HG02884 (cell line): ENCODE results near the gene PPP6R3.
"Not testable (repeated sequence)": the region's sequence is repeated elsewhere in the genome, so short reads cannot be mapped to it uniquely, and the experiment has no call there.

Source experiments
- ATAC-seq: cut with Tn5 transposase; IDR thresholded peaks from one replicate; pipeline ENCODE4 v1.9.1; 2021; ENCODE audit warnings: mild to moderate bottlenecking, moderate library complexity; ENCODE audit not compliant: unreplicated experiment

Gene PPP6R3

DNA sequence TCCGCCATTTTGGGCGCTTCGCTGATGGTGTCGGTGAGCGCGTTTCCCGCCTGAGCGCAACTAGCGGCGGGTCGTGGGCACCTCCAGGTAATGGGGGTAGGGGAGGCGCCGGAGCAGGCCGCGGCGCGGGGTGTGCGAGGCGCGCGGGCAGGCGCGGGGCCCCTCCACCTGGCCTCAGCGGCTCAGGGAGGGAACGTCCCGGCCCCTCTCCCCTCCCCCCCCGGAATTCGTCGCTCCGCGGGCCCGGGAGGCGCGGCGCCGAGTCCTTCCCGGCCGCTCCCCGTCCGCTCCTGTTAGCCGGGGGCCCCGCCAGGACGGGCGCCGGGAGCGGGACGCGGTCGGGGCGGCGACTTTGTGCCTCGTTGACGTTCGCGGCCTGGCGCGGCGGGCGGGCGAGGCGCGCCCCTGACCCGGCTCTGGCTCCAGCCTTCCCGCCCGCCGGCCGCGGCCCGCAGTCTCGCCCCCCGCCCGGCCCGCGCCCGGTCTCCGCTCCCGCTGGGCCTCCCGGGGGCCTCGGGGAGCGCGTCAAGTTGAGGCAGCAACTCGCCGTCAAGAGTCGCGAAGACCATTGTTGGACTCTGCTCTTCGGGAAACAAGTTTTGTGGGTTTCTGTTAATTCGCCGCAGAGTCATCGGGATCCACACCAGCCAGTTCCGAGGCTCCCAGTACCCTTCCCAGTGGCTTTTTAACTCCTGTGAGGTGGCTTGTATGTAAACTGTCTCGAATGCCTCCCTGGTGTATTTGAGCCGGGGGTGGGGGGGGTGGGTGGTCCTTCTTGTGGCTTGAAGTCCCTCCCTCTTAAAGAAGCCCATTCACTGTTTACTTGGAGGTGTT, at the start of gene PPP6R3:
Gene PPP6R3, plus strand, starts transcription at position 12 of the 834 bp plus-strand sequence. CDS start 76,913 bp downstream, outside the sequence.
- peak; percentile 27 for ATAC-seq

DNA sequence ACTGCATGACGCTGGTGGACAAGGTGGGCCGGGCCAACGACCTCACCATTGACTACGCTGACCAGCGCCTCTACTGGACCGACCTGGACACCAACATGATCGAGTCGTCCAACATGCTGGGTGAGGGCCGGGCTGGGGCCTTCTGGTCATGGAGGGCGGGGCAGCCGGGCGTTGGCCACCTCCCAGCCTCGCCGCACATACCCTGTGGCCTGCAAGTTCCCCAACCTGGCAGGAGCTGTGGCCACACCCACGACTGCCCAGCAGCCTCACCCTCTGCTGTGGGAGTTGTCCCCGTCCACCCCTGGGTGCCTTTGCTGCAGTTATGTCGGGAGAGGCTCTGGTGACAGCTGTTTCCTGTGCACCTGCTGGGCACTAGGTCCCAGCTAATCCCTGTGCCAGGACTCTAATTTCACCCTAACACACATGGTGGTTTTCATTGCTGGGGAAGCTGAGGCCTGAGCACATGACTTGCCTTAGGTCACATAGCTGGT, 49.0 kb upstream of the PPP6R3 start:
- ATAC-seq, result no peak

DNA sequence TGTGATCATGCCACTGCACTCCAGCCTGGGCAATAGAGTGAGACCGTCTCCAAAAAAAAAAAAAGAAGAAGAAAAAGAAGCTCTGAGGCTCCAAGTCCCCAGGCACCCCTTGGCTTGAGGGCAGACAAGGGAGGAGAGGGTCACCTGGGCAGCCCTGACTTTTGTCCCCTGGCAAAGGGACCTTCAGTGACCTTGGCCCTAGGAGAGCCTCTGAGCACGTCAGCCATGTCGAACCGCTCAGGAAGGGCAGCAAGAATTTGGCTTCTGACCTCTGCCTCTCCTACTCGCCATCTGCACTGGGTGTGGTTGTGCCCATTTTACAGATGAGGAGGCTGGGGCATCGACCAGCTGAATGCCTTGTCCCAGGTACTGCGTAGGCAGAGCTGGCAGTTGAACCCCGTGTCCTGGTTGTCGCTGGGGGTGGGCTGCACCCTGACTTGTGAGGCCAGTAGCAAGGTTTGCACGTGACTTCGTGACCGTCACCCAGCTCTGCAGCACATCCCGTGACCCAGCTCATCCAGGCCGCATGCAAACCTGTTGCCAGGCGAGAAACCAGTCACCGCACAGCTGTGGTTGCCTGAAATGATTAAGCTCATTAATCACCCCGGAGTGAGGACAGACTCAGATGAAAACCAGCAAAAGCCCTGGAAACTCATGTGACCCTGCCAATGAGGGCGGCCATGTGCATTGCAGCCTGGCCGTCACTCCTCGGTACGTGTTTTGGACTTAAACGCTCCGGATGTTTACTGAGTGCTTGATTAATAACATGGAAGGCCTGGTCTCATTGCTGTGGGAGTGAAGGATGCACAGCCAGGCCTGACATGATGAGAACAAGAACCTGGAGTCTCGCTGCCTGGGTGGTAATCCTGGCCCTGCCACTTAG, 47.7 kb upstream of the PPP6R3 start:
- no peak for ATAC-seq

DNA sequence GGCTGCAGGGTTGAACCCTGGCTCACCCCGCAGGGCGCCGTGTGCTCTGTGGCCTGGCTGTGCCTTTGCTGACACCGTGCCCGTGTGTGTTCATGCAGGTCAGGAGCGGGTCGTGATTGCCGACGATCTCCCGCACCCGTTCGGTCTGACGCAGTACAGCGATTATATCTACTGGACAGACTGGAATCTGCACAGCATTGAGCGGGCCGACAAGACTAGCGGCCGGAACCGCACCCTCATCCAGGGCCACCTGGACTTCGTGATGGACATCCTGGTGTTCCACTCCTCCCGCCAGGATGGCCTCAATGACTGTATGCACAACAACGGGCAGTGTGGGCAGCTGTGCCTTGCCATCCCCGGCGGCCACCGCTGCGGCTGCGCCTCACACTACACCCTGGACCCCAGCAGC, 47.0 kb upstream of the PPP6R3 start:
- ATAC-seq, result no peak

GRCh38 chr11:68414496-68415221, 45.9 kb upstream of the PPP6R3 start:
- ATAC-seq, result no peak

GRCh38 chr11:68416070-68416578, 44.4 kb upstream of the PPP6R3 start:
- ATAC-seq, result no peak

DNA sequence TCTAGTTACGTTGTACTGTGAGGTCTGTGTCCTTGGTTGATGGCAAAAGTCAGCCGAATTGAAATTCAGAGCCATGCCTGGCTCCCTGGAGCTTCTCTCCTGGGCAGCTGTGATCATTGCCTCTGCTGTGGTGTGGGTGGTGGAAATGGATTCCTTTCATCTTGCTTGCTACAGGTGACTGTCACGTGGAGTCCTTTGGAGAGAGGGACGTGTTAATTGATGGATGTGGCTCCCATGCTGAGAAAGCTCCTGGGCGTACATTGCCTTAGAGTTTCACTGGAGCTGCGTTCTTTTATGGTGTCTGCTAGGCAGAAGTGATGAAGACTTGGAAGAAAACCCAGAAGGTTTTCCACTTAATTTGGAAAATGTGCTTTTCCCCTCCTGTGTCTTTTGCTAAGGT, 41.9 kb upstream of the PPP6R3 start:
- ATAC-seq, result no peak

GRCh38 chr11:68420171-68420570, 40.4 kb upstream of the PPP6R3 start:
- no peak for ATAC-seq

GRCh38 chr11:68423481-68423880, 37.1 kb upstream of the PPP6R3 start:
- no peak for ATAC-seq

- ATAC-seq, result no peak
Measured at GRCh38 chr11:68424101-68424632, 36.4 kb upstream of the PPP6R3 start.

- no peak for ATAC-seq
Measured at GRCh38 chr11:68424981-68425865, 35.3 kb upstream of the PPP6R3 start.

- ATAC-seq, result no peak
Measured at GRCh38 chr11:68425866-68426380, 34.6 kb upstream of the PPP6R3 start.

DNA sequence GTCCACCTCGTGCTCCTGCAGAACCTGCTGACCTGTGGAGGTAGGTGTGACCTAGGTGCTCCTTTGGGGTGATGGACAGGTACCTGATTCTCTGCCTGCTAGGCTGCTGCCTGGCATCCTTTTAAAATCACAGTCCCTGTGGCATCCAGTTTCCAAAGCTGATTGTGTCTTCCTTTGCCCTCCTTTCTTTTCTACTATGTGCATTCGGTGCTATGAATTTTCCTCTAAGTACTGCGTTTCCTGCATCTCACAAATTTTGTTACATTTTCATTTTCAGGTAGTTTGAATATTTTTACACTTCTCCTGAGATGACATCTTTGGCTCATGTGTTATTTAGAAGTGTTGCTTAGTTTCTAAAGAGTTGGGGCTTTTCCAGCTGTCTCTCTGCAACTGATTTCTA, 30.9 kb upstream of the PPP6R3 start:
- no peak for ATAC-seq

- ATAC-seq, result no peak
Measured at GRCh38 chr11:68430384-68430783, 30.2 kb upstream of the PPP6R3 start.

GRCh38 chr11:68430801-68431200, 29.8 kb upstream of the PPP6R3 start:
- no peak for ATAC-seq

GRCh38 chr11:68431984-68432645, 28.4 kb upstream of the PPP6R3 start:
- no peak for ATAC-seq

DNA sequence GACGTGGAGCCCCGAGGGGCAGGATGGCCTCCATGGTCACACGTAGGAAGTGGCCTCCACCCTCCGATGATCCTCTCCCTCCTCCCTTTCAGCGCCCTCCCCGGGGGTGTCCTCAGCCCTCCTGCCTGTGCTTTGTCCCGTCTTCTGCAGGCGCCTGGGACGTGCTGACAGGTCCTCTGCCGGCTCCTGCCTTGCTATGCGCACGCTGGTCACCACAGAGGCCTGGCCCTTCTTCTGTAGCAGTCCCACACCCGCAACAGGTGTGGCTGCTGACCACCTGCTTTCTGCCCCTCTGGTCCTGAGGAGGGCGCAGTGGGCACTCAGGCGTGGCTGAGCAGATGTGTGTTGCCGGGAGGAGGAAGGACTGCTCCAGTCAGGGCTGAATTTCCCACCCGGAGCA, 27.7 kb upstream of the PPP6R3 start:
- ATAC-seq, result no peak

- ATAC-seq, result no peak
Measured at GRCh38 chr11:68433541-68433940, 27.0 kb upstream of the PPP6R3 start.

DNA sequence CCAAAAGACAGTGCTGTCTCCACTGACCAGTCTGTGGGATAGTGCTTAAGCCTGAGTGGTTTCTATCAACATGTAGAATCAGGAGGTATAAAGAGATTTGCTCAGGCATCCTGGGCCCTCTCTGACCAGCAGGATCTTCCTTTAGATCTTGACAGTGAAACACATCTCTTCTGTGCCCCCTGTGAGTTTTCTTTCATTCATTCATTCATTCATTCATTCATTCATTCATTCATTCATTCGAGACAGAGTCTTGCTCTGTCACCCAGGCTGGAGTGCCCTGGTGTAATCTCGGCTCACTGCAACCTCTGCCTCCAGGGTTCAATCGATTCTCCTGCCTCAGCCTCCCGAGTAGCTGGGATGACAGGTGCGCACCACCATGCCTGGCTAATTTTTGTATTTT, 26.4 kb upstream of the PPP6R3 start:
- ATAC-seq, result not testable (repeated sequence)
